ENCODE data around the gene LRP5. TPM values are rescaled to one million over a fixed set of nuclear protein-coding genes. Genes with fewer than 3 reads are reported as not detected.

Gene LRP5
- total RNA-seq, 3 donors from 2014 or later = 23.6 to 48.8 (median 24.5) TPM

DNA sequence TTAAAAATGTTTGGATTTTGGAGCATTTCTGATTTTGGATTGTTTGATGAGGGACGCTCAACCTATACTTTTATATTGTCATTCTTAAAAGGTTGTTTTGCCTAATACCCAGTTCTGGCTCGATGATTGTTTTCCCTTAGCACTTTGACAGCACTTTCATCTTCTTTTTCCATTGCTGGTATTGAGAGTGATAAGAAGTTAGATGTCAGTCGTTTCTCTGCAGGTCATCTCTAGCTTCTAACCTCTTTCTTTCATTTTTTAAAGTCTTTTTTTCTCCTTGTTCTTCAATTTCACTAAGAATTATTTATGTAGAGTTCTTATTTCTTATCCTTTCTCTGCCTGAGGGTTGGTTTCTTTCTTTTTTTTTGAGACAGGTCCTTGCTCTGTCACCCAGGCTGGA is 167.0 kb downstream of the LRP5 start:
- Histone ChIP-seq H3K4me1 (peaks cover 0 to 6% of the 10 kb centered on the region in 2 donors), H3K4me3 (no peak overlapping the region), H3K36me3 (no peaks in the 10 kb centered on the region), H3K27me3 (no peaks in the 10 kb centered on the region), H3K9me3 (no peaks in the 10 kb centered on the region), H3K27ac (no peak overlapping the region)
- intact Hi-C loops (cut with DNase I; ENCODE audit: low total_unique reads) = no loop called here
- DNase-seq (ENCODE audit: low spot score in 2 of 2) = no peak
- TF ChIP-seq POLR2AphosphoS5 (IDR thresholded peaks at IDR 0.05) (no peak), POLR2A (IDR thresholded peaks at IDR 0.05) (no peak)
- TF ChIP-seq, protein P1, sequence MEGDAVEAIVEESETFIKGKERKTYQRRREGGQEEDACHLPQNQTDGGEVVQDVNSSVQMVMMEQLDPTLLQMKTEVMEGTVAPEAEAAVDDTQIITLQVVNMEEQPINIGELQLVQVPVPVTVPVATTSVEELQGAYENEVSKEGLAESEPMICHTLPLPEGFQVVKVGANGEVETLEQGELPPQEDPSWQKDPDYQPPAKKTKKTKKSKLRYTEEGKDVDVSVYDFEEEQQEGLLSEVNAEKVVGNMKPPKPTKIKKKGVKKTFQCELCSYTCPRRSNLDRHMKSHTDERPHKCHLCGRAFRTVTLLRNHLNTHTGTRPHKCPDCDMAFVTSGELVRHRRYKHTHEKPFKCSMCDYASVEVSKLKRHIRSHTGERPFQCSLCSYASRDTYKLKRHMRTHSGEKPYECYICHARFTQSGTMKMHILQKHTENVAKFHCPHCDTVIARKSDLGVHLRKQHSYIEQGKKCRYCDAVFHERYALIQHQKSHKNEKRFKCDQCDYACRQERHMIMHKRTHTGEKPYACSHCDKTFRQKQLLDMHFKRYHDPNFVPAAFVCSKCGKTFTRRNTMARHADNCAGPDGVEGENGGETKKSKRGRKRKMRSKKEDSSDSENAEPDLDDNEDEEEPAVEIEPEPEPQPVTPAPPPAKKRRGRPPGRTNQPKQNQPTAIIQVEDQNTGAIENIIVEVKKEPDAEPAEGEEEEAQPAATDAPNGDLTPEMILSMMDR (IDR thresholded peaks at IDR 0.05) = no peak

GRCh38 chr11:68480193-68480592 is 167.8 kb downstream of the LRP5 start:
- peaks cover 0 to 6% of the 10 kb centered on the region in 2 donors for H3K4me1 ChIP-seq
- no peak for DNase-seq (ENCODE audit: low spot score in 2 of 2)
- H3K36me3 ChIP-seq = no peaks in the 10 kb centered on the region
- H3K4me3 ChIP-seq = no peak overlapping the region
- intact Hi-C loops (cut with DNase I; ENCODE audit: low total_unique reads) = no loop called here
- no peak for TF ChIP-seq POLR2AphosphoS5 (IDR thresholded peaks at IDR 0.05)
- TF ChIP-seq, protein P1 (IDR thresholded peaks at IDR 0.05) = no peak
- TF ChIP-seq POLR2A (IDR thresholded peaks at IDR 0.05) = no peak
- no peaks in the 10 kb centered on the region for H3K27me3 ChIP-seq
- H3K27ac ChIP-seq = no peak overlapping the region
- H3K9me3 ChIP-seq = no peaks in the 10 kb centered on the region

GRCh38 chr11:68480852-68481510 is 168.6 kb downstream of the LRP5 start:
- H3K27me3 ChIP-seq = no peaks in the 10 kb centered on the region
- no peak for DNase-seq (ENCODE audit: low spot score in 2 of 2)
- peaks cover 0 to 6% of the 10 kb centered on the region in 2 donors for H3K4me1 ChIP-seq
- TF ChIP-seq POLR2A (IDR thresholded peaks at IDR 0.05) (no peak), POLR2AphosphoS5 (IDR thresholded peaks at IDR 0.05) (no peak)
- TF ChIP-seq, protein P1 (IDR thresholded peaks at IDR 0.05) = no peak
- intact Hi-C loops (cut with DNase I; ENCODE audit: low total_unique reads) = no loop called here
- H3K27ac ChIP-seq = peak overlapping the region; percentile 49
- H3K36me3 ChIP-seq = no peaks in the 10 kb centered on the region
- no peaks in the 10 kb centered on the region for H3K9me3 ChIP-seq
- H3K4me3 ChIP-seq = no peak overlapping the region

- intact Hi-C loops (cut with DNase I; ENCODE audit: low total_unique reads) = no loop called here
- Histone ChIP-seq H3K4me3 (no peak overlapping the region), H3K27ac (no peak overlapping the region), H3K27me3 (no peaks in the 10 kb centered on the region), H3K9me3 (no peaks in the 10 kb centered on the region), H3K4me1 (peaks cover 0 to 6% of the 10 kb centered on the region in 2 donors), H3K36me3 (no peaks in the 10 kb centered on the region)
- TF ChIP-seq, protein P1 (IDR thresholded peaks at IDR 0.05) = no peak
- no peak for TF ChIP-seq POLR2A (IDR thresholded peaks at IDR 0.05)
- no peak for TF ChIP-seq POLR2AphosphoS5 (IDR thresholded peaks at IDR 0.05)
- DNase-seq (ENCODE audit: low spot score in 2 of 2) = no peak
These were observed 169.3 kb downstream of the LRP5 start for GRCh38 chr11:68481579-68482240.

DNA sequence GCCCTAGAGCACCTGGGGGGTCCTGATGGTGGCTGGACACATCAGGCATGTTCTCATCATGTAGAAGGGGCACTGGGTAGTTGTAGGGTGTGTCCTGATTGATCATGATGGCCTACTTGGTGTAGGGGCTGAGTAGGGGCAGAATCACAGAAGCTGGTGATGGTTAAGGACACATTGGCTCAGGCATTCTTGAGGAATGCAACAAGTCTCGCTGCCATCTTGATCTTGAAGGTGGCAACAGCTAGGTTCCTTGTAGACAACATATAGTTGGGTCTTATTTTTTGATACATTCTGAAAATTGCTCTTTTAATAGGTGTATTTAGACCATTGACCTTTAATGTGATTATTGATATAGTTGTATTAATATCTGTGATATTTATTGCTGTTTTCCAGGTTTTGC is 176.2 kb downstream of the LRP5 start:
- no peak overlapping the region for H3K27ac ChIP-seq
- intact Hi-C loops (cut with DNase I; ENCODE audit: low total_unique reads) = no loop called here
- H3K27me3 ChIP-seq = no peaks in the 10 kb centered on the region
- H3K4me3 ChIP-seq = no peak overlapping the region
- no peak for DNase-seq (ENCODE audit: low spot score in 2 of 2)
- no peaks in the 10 kb centered on the region for H3K4me1 ChIP-seq
- TF ChIP-seq POLR2AphosphoS5 (IDR thresholded peaks at IDR 0.05) (no peak), POLR2A (IDR thresholded peaks at IDR 0.05) (no peak)
- TF ChIP-seq, protein P1 (IDR thresholded peaks at IDR 0.05) = no peak
- no peaks in the 10 kb centered on the region for H3K9me3 ChIP-seq
- H3K36me3 ChIP-seq = no peaks in the 10 kb centered on the region
